Retinal pigment epithelial cell (primary cell): Measurements from ENCODE around the gene SHC2.
"Not testable (repeated sequence)": the region's sequence is repeated elsewhere in the genome, so short reads cannot be mapped to it uniquely, and the experiment has no call there.

Experiments used
- DNase-seq: peaks from one replicate; pipeline ENCODE4 v3.0.0-alpha.2; 2010; ENCODE audit warnings: low read depth
- H3K4me3 ChIP-seq: 2 replicates; pipeline ENCODE4 v1.5.1; 2011; ENCODE audit warnings: mild to moderate bottlenecking, low read length, control low read depth, moderate library complexity
- CTCF ChIP-seq: conservative IDR thresholded peaks from 2 replicates; pipeline ENCODE4 v1.5.1; 2011; ENCODE audit warnings: low read depth, low read length, control low read depth, inconsistent platforms

The SHC2 gene

GRCh38 chr19:426725-427445 is 33.9 kb downstream of the SHC2 start:
- peak; percentile 7 for DNase-seq
- no peak for TF ChIP-seq CTCF
- H3K4me3 ChIP-seq: no peak overlapping the region

GRCh38 chr19:425056-425455 is 35.8 kb downstream of the SHC2 start:
- no peak overlapping the region for H3K4me3 ChIP-seq
- no peak for TF ChIP-seq CTCF
- no peak for DNase-seq

GRCh38 chr19:424546-424945 is 36.3 kb downstream of the SHC2 start:
- TF ChIP-seq CTCF: no peak
- H3K4me3 ChIP-seq: no peak overlapping the region
- DNase-seq: no peak

- TF ChIP-seq CTCF: no peak
- no peak overlapping the region for H3K4me3 ChIP-seq
- DNase-seq: no peak
Measured at GRCh38 chr19:423691-424466, 37.0 kb downstream of the SHC2 start.

- H3K4me3 ChIP-seq, DNase-seq: not testable (repeated sequence)
Measured at GRCh38 chr19:422917-423226, 38.0 kb downstream of the SHC2 start.

- no peak for TF ChIP-seq CTCF
- DNase-seq: no peak
- H3K4me3 ChIP-seq: no peak overlapping the region
Measured at GRCh38 chr19:422213-422916, 38.5 kb downstream of the SHC2 start.

- DNase-seq: no peak
- H3K4me3 ChIP-seq: no peak overlapping the region
- no peak for TF ChIP-seq CTCF
Measured at GRCh38 chr19:419721-420515, 40.9 kb downstream of the SHC2 start.
